ENCODE data around the gene TAF4.

DNA sequence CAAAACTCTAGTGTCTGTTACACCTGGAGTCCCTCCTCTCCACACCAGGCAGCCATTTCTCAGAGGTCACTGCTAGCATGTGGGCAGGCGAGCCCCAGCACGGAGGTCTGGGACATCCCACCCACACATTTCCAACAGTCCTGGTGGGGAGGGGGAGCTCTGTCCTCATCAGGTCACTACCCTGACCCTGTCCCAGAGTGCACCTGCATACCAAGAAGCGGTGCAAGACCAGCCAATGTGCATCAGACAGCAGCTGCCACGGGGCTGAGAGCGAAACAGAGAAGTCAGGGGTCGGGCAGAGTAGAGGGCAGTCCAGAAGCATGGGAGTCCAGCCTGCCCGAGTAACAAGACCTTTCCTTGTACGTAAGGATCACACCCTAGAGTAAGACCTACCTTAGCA, 71.1 kb downstream of the TAF4 start:
- TF ChIP-seq, protein P1, sequence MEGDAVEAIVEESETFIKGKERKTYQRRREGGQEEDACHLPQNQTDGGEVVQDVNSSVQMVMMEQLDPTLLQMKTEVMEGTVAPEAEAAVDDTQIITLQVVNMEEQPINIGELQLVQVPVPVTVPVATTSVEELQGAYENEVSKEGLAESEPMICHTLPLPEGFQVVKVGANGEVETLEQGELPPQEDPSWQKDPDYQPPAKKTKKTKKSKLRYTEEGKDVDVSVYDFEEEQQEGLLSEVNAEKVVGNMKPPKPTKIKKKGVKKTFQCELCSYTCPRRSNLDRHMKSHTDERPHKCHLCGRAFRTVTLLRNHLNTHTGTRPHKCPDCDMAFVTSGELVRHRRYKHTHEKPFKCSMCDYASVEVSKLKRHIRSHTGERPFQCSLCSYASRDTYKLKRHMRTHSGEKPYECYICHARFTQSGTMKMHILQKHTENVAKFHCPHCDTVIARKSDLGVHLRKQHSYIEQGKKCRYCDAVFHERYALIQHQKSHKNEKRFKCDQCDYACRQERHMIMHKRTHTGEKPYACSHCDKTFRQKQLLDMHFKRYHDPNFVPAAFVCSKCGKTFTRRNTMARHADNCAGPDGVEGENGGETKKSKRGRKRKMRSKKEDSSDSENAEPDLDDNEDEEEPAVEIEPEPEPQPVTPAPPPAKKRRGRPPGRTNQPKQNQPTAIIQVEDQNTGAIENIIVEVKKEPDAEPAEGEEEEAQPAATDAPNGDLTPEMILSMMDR (tag by site-specific recombination; IDR thresholded peaks at IDR 0.05): no peak
- no peak for TF ChIP-seq ZFHX2 (tag by site-specific recombination; conservative IDR thresholded peaks at IDR 0.05)
- TF ChIP-seq, protein P2, sequence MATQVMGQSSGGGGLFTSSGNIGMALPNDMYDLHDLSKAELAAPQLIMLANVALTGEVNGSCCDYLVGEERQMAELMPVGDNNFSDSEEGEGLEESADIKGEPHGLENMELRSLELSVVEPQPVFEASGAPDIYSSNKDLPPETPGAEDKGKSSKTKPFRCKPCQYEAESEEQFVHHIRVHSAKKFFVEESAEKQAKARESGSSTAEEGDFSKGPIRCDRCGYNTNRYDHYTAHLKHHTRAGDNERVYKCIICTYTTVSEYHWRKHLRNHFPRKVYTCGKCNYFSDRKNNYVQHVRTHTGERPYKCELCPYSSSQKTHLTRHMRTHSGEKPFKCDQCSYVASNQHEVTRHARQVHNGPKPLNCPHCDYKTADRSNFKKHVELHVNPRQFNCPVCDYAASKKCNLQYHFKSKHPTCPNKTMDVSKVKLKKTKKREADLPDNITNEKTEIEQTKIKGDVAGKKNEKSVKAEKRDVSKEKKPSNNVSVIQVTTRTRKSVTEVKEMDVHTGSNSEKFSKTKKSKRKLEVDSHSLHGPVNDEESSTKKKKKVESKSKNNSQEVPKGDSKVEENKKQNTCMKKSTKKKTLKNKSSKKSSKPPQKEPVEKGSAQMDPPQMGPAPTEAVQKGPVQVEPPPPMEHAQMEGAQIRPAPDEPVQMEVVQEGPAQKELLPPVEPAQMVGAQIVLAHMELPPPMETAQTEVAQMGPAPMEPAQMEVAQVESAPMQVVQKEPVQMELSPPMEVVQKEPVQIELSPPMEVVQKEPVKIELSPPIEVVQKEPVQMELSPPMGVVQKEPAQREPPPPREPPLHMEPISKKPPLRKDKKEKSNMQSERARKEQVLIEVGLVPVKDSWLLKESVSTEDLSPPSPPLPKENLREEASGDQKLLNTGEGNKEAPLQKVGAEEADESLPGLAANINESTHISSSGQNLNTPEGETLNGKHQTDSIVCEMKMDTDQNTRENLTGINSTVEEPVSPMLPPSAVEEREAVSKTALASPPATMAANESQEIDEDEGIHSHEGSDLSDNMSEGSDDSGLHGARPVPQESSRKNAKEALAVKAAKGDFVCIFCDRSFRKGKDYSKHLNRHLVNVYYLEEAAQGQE (tag by site-specific recombination; IDR thresholded peaks at IDR 0.05): no peak
- TF ChIP-seq ZNF140 (tag by site-specific recombination; IDR thresholded peaks at IDR 0.05): no peak
- no peak for TF ChIP-seq KLF9 (tag by site-specific recombination; IDR thresholded peaks at IDR 0.05; ENCODE audit: low read depth)

Data from HEK293 (cell line).